ENCODE results near the gene TNK1. TPM values are rescaled to one million over a fixed set of nuclear protein-coding genes. Genes with fewer than 3 reads are reported as not detected.

The TNK1 gene
- polyA plus RNA-seq, 1 donor, result 7.4 TPM

DNA sequence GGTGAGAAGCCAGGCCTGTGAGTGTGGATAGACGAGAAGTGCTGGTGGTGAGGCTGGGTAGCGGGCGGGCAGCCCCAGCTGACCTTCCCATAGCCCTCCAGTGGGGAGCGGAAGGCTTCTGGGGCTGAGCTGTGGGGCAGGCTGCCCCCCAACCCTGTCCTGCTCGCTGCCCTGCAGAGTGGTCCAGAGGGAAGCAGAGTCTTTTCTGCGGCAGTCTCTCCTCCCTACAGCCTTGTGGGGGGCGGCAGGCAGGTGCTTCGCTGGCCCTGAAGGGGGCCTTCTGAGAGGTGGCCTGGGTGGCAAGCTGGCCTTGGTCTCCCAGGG is 30.5 kb downstream of the TNK1 start:
- WGBS (ENCODE audit: insufficient coverage, low lambda C conversion rate), result no CpG with 5 or more reads among the region's 8 CpGs
- H3K36me3 ChIP-seq (ENCODE audit: control insufficient read depth, insufficient read depth, low read length), result peaks cover 7% of the 10 kb centered on the region
- DNase-seq, result no peak
- no peaks in the 10 kb centered on the region for H3K4me1 ChIP-seq (ENCODE audit: control insufficient read depth, insufficient read depth, low read length)
- peaks cover 35% of the 10 kb centered on the region for H3K27me3 ChIP-seq (ENCODE audit: control insufficient read depth, insufficient read depth, low read length)
- H3K27ac ChIP-seq (ENCODE audit: low read length), result no peak overlapping the region
- H3K4me3 ChIP-seq (ENCODE audit: low read length), result no peak overlapping the region
- H3K9me3 ChIP-seq (ENCODE audit: control insufficient read depth, low read depth, low read length), result no peaks in the 10 kb centered on the region

DNA sequence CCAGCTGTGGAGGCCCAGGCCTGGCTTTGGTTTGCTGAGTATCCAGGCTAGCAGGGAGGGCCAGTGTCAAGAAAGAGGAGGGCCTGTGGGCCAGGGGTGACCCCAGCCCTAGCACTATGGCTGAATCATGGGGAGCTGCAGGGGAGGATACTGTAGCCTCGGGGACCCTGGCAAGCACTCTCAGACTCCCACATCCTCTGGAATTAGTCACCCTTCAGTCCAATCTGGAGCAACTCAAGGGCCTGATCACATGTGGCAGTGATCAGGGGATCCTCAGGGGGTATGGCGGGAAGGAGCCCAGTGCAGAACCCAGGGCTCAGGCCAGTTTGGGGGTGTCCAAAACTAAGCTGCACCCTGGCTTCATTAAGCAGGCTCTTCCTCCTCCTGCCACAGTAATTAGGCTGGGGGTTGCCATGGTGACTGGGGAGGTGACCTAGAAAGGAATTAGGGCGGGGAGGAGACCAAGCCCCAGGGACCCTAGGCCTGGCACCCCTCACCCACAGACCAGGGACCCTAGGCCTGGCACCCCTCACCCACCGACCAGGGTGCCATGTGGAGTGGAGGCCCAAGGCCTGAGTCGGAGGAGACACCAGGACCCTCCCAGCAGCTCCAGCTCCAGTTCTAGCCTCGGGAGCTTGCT is 32.6 kb downstream of the TNK1 start:
- H3K27me3 ChIP-seq (ENCODE audit: control insufficient read depth, insufficient read depth, low read length), result peaks cover 21% of the 10 kb centered on the region
- DNase-seq, result no peak
- H3K9me3 ChIP-seq (ENCODE audit: control insufficient read depth, low read depth, low read length), result no peaks in the 10 kb centered on the region
- H3K4me1 ChIP-seq (ENCODE audit: control insufficient read depth, insufficient read depth, low read length), result no peaks in the 10 kb centered on the region
- H3K27ac ChIP-seq (ENCODE audit: low read length), result no peak overlapping the region
- no CpG with 5 or more reads among the region's 6 CpGs for WGBS (ENCODE audit: insufficient coverage, low lambda C conversion rate)
- H3K36me3 ChIP-seq (ENCODE audit: control insufficient read depth, insufficient read depth, low read length), result peaks cover 7% of the 10 kb centered on the region
- no peak overlapping the region for H3K4me3 ChIP-seq (ENCODE audit: low read length)

DNA sequence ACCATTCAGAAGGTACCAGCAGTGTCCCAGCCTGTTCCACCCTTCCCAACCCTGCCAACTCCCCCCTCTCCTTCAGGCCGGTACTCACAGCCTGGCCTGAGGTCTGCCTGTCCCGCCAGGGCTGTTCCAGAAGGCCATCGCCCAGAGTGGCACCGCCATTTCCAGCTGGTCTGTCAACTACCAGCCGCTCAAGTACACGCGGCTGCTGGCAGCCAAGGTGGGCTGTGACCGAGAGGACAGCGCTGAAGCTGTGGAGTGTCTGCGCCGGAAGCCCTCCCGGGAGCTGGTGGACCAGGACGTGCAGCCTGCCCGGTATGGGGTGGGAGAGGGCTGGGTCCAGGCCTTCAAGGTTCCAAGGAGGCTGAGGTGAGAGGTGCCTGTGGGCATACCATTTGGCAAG is 33.9 kb downstream of the TNK1 start:
- no peak overlapping the region for H3K27ac ChIP-seq (ENCODE audit: low read length)
- H3K36me3 ChIP-seq (ENCODE audit: control insufficient read depth, insufficient read depth, low read length), result peaks cover 3% of the 10 kb centered on the region
- H3K4me1 ChIP-seq (ENCODE audit: control insufficient read depth, insufficient read depth, low read length), result no peaks in the 10 kb centered on the region
- H3K4me3 ChIP-seq (ENCODE audit: low read length), result no peak overlapping the region
- DNase-seq, result no peak
- no CpG with 5 or more reads among the region's 14 CpGs for WGBS (ENCODE audit: insufficient coverage, low lambda C conversion rate)
- H3K27me3 ChIP-seq (ENCODE audit: control insufficient read depth, insufficient read depth, low read length), result peaks cover 7% of the 10 kb centered on the region
- H3K9me3 ChIP-seq (ENCODE audit: control insufficient read depth, low read depth, low read length), result no peaks in the 10 kb centered on the region

DNA sequence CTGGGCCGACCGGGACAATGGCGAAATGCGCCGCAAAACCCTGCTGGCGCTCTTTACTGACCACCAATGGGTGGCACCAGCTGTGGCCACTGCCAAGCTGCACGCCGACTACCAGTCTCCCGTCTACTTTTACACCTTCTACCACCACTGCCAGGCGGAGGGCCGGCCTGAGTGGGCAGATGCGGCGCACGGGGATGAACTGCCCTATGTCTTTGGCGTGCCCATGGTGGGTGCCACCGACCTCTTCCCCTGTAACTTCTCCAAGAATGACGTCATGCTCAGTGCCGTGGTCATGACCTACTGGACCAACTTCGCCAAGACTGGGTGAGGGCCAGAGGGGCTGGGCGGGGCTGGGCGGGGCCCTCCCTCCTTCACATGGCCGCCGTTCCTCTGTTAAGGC is 34.9 kb downstream of the TNK1 start:
- no CpG with 5 or more reads among the region's 23 CpGs for WGBS (ENCODE audit: insufficient coverage, low lambda C conversion rate)
- DNase-seq, result no peak
- Histone ChIP-seq H3K9me3 (ENCODE audit: control insufficient read depth, low read depth, low read length) (no peaks in the 10 kb centered on the region), H3K27ac (ENCODE audit: low read length) (no peak overlapping the region), H3K27me3 (ENCODE audit: control insufficient read depth, insufficient read depth, low read length) (peaks cover 2% of the 10 kb centered on the region), H3K4me1 (ENCODE audit: control insufficient read depth, insufficient read depth, low read length) (no peaks in the 10 kb centered on the region), H3K4me3 (ENCODE audit: low read length) (no peak overlapping the region), H3K36me3 (ENCODE audit: control insufficient read depth, insufficient read depth, low read length) (no peaks in the 10 kb centered on the region)

DNA sequence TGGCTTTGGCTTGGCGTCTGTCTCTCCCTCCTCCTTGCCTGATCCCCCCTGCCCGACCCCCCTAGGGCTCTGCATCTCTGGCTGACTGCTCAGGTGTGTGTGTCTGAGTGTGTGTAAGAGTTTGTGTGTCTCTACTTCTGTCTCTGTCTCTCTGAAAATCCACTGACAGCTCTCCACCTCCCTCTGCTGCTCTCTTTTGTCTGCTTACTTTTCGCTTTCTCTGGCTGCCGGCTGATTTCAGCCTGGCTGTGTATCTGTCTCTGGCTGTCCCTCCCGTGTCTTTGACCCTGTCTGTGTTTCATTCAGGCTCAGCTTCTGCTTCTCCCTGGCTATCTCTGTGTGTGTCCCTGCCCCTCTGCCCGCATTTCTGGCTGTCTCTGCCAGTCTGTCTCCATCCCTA is 35.4 kb downstream of the TNK1 start:
- Histone ChIP-seq H3K4me1 (ENCODE audit: control insufficient read depth, insufficient read depth, low read length) (no peaks in the 10 kb centered on the region), H3K27me3 (ENCODE audit: control insufficient read depth, insufficient read depth, low read length) (no peaks in the 10 kb centered on the region)
- 61% methylated on average over 2 of the region's 6 CpGs for WGBS (ENCODE audit: insufficient coverage, low lambda C conversion rate)

DNA sequence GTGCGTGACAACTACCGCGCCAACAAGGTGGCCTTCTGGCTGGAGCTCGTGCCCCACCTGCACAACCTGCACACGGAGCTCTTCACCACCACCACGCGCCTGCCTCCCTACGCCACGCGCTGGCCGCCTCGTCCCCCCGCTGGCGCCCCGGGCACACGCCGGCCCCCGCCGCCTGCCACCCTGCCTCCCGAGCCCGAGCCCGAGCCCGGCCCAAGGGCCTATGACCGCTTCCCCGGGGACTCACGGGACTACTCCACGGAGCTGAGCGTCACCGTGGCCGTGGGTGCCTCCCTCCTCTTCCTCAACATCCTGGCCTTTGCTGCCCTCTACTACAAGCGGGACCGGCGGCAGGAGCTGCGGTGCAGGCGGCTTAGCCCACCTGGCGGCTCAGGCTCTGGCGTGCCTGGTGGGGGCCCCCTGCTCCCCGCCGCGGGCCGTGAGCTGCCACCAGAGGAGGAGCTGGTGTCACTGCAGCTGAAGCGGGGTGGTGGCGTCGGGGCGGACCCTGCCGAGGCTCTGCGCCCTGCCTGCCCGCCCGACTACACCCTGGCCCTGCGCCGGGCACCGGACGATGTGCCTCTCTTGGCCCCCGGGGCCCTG is 36.3 kb downstream of the TNK1 start:
- Histone ChIP-seq H3K9me3 (ENCODE audit: control insufficient read depth, low read depth, low read length) (peaks cover 2% of the 10 kb centered on the region), H3K4me3 (ENCODE audit: low read length) (no peak overlapping the region), H3K27me3 (ENCODE audit: control insufficient read depth, insufficient read depth, low read length) (no peaks in the 10 kb centered on the region), H3K4me1 (ENCODE audit: control insufficient read depth, insufficient read depth, low read length) (no peaks in the 10 kb centered on the region), H3K36me3 (ENCODE audit: control insufficient read depth, insufficient read depth, low read length) (no peaks in the 10 kb centered on the region), H3K27ac (ENCODE audit: low read length) (no peak overlapping the region)
- WGBS (ENCODE audit: insufficient coverage, low lambda C conversion rate), result no CpG with 5 or more reads among the region's 54 CpGs
- DNase-seq, result no peak

More for the DNA sequence above, 35.4 kb downstream of the TNK1 start:
- Histone ChIP-seq H3K36me3 (ENCODE audit: control insufficient read depth, insufficient read depth, low read length) (no peaks in the 10 kb centered on the region), H3K27ac (ENCODE audit: low read length) (no peak overlapping the region), H3K9me3 (ENCODE audit: control insufficient read depth, low read depth, low read length) (peaks cover 2% of the 10 kb centered on the region), H3K4me3 (ENCODE audit: low read length) (no peak overlapping the region)
- no peak for DNase-seq

DNA sequence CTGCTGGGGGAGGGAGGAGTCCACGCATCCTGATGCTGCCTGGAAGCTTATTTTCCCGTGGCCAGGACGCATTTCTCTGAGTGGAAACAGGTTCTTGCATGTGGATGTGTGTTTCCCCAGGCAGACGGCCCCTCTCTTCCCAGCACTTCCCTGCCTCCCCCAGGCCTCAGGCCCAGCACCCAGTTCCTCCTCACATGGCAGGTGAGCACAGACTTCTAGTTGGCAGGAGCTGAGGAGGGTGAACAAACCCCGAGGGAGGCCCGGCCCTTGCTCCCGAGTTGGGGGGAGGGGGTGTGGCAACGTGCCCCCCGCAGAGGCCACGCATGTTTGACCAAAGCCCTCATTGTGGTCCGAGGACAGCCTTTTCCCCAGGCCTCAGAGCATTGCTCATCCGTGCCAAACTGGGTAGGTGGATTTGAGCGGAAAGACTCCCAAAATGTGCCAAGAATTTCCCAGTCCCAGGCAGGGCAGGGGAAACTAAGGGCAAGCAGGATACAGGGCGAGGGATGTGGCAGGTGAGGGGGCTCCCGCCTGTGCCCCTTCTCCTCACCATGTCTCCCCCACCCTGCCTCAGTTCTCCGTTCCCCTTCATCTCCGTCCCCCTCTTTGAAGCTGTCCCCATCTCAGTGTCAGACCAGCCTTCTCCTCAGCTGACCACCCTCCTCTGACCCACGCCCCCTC is 37.7 kb downstream of the TNK1 start:
- H3K9me3 ChIP-seq (ENCODE audit: control insufficient read depth, low read depth, low read length), result peaks cover 2% of the 10 kb centered on the region
- H3K4me1 ChIP-seq (ENCODE audit: control insufficient read depth, insufficient read depth, low read length), result no peaks in the 10 kb centered on the region
- H3K4me3 ChIP-seq (ENCODE audit: low read length), result no peak overlapping the region
- DNase-seq, result no peak
- H3K27ac ChIP-seq (ENCODE audit: low read length), result no peak overlapping the region
- no CpG with 5 or more reads among the region's 18 CpGs for WGBS (ENCODE audit: insufficient coverage, low lambda C conversion rate)
- H3K27me3 ChIP-seq (ENCODE audit: control insufficient read depth, insufficient read depth, low read length), result no peaks in the 10 kb centered on the region
- no peaks in the 10 kb centered on the region for H3K36me3 ChIP-seq (ENCODE audit: control insufficient read depth, insufficient read depth, low read length)

DNA sequence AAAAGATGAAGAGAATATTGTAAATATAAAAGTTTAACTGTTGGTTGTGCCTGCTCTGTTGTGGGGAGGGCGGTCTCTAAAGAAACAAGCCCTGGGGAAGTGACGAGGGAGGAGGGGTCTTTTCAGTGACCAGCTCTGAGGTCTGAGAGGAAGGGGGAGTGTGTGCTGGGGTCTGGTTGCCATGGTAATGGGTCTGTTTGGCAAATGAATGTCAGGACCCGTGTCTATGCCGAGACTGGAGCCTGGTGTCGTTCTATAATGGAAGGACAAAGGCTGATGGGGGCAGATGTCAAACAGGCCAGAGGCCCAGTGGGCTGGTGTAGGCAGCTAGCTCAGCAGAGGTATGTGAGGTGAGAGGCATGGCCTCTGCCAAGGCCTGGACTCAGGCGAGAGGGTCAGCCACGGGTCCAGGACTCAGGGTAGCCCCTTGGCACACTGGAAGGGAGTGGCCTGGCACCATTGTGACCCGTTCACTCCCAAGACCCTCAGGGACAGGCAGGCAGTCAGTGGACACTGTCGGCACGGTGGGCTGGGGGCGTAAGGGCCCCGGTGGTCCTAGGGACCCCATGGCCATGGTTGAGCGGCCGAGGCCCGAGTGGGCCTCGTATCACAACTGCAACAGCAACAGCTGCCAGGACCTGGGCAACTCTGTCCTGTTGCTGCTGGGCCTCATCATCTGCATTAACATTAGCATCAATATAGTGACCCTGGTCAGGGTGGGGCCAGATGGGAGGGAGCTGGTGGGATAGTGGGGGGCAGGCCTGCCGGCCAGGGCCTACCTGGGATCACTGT is 39.1 kb downstream of the TNK1 start, which contains the start of gene SPEM1:
SPEM1 (plus strand) TSS at position 506 of the 792 bp plus-strand sequence; CDS start at position 567, 61 bp downstream.
- H3K27me3 ChIP-seq (ENCODE audit: control insufficient read depth, insufficient read depth, low read length), result no peaks in the 10 kb centered on the region
- H3K36me3 ChIP-seq (ENCODE audit: control insufficient read depth, insufficient read depth, low read length), result no peaks in the 10 kb centered on the region
- no CpG with 5 or more reads among the region's 17 CpGs for WGBS (ENCODE audit: insufficient coverage, low lambda C conversion rate)
- H3K4me3 ChIP-seq (ENCODE audit: low read length), result no peak within 1 kb of the TSS
- H3K9me3 ChIP-seq (ENCODE audit: control insufficient read depth, low read depth, low read length), result peaks cover 2% of the 10 kb centered on the region
- no peak within 1 kb of the TSS for H3K27ac ChIP-seq (ENCODE audit: low read length)
- no peaks in the 10 kb centered on the region for H3K4me1 ChIP-seq (ENCODE audit: control insufficient read depth, insufficient read depth, low read length)
- DNase-seq, result no peak

DNA sequence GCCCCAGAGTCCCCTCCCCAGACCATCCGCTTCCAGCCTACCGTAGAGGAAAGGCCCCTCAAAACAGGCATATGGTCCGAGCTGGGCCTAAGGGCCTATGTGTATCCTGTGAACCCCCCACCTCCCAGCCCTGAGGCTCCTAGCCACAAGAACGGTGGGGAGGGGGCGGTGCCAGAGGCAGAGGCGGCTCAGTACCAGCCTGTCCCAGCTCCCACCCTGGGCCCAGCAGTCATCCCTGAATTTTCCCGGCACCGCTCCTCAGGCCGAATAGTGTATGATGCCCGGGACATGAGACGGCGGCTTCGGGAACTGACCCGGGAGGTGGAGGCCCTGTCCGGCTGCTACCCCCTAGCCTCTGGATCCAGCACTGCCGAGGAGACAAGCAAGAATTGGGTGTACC is 40.3 kb downstream of the TNK1 start:
- H3K27me3 ChIP-seq (ENCODE audit: control insufficient read depth, insufficient read depth, low read length), result no peaks in the 10 kb centered on the region
- no peak overlapping the region for H3K4me3 ChIP-seq (ENCODE audit: low read length)
- no peaks in the 10 kb centered on the region for H3K36me3 ChIP-seq (ENCODE audit: control insufficient read depth, insufficient read depth, low read length)
- no peak for DNase-seq
- WGBS (ENCODE audit: insufficient coverage, low lambda C conversion rate), result no CpG with 5 or more reads among the region's 16 CpGs
- H3K4me1 ChIP-seq (ENCODE audit: control insufficient read depth, insufficient read depth, low read length), result no peaks in the 10 kb centered on the region
- peaks cover 2% of the 10 kb centered on the region for H3K9me3 ChIP-seq (ENCODE audit: control insufficient read depth, low read depth, low read length)
- no peak overlapping the region for H3K27ac ChIP-seq (ENCODE audit: low read length)

DNA sequence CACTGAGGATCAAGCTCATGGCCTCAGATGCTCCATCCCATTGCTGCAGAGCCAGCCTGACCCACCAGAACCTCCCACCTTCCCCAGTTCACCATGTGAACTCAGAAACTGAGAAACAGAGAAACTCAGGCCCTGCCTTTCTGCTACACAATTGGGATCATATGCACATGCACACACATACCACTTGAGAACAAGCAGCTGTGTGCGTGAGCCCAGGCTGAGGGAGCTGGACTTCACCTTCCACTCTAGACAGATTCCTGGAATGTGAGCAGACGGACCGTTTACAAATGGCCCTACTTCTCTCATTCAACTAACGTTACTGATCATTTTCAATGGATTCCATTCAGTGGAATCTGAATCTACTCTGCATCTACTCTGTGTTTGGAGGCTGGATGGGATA is 42.8 kb downstream of the TNK1 start:
- H3K27ac ChIP-seq (ENCODE audit: low read length), result no peak overlapping the region
- no peak for DNase-seq
- no peaks in the 10 kb centered on the region for H3K36me3 ChIP-seq (ENCODE audit: control insufficient read depth, insufficient read depth, low read length)
- H3K4me3 ChIP-seq (ENCODE audit: low read length), result no peak overlapping the region
- no peaks in the 10 kb centered on the region for H3K27me3 ChIP-seq (ENCODE audit: control insufficient read depth, insufficient read depth, low read length)
- WGBS (ENCODE audit: insufficient coverage, low lambda C conversion rate), result no CpG with 5 or more reads among the region's 4 CpGs
- no peaks in the 10 kb centered on the region for H3K4me1 ChIP-seq (ENCODE audit: control insufficient read depth, insufficient read depth, low read length)
- H3K9me3 ChIP-seq (ENCODE audit: control insufficient read depth, low read depth, low read length), result peaks cover 2% of the 10 kb centered on the region

Measured in large intestine (tissue), 3 donors.